OCI-LY3 (cell line): ENCODE data around the gene HTR2A.

Experiments
- H2AFZ ChIP-seq: fragments of 200-600, 300-600 bp; shearing (Covaris generic); 2 replicates; pipeline ENCODE4 v1.6.0; 2014; ENCODE audit warnings: antibody characterized with exemption, low read depth, low read length
- H3K27ac ChIP-seq: fragments of 200-600, 300-600 bp; sonication (generic); 2 replicates; pipeline ENCODE4 v1.5.1; 2014; ENCODE audit warnings: mild to moderate bottlenecking, low read length, moderate library complexity, mixed read lengths
- H3K27me3 ChIP-seq: fragments of 200-600, 300-600 bp; sonication (generic); 2 replicates; pipeline ENCODE4 v1.6.1; 2014; ENCODE audit warnings: low read depth, low read length, mixed read lengths
- H3K36me3 ChIP-seq: fragments of 200-600, 300-600 bp; sonication (generic); replicated peaks from 2 replicates; pipeline ENCODE3; 2014; ENCODE audit warnings: low read depth, low read length, mixed read lengths
- H3K4me1 ChIP-seq: fragments of 300-600, 200-600 bp; sonication (generic); 2 replicates; pipeline ENCODE4 v1.6.1; 2014; ENCODE audit warnings: low read length, mixed read lengths
- H3K4me2 ChIP-seq: fragments of 200-600, 300-600 bp; sonication (generic); 2 replicates; pipeline ENCODE4 v1.6.1; 2014; ENCODE audit warnings: low read length, mixed read lengths
- H3K4me3 ChIP-seq: fragments of 300-600, 200-600 bp; sonication (generic); 2 replicates; pipeline ENCODE4 v1.5.1; 2014; ENCODE audit warnings: antibody characterized with exemption, mild to moderate bottlenecking, low read length, moderate library complexity
- H3K79me2 ChIP-seq: fragments of 300-600, 200-600 bp; shearing (Covaris generic); 2 replicates; pipeline ENCODE4 v1.6.1; 2014; ENCODE audit warnings: mild to moderate bottlenecking, low read length, mixed read lengths
- H3K9ac ChIP-seq: fragments of 300-600, 200-600 bp; shearing (Covaris generic); 2 replicates; pipeline ENCODE4 v1.6.0; 2014; ENCODE audit warnings: mild to moderate bottlenecking, low read length, moderate library complexity
- H3K9me3 ChIP-seq: fragments of 200-600, 300-600 bp; shearing (Covaris generic); 2 replicates; pipeline ENCODE4 v1.6.1; 2014; ENCODE audit warnings: low read length, mixed read lengths; ENCODE audit not compliant: insufficient read depth
- H4K20me1 ChIP-seq: fragments of 200-600, 300-600 bp; sonication (generic); 2 replicates; pipeline ENCODE4 v1.6.1; 2016; ENCODE audit warnings: low read length, mixed read lengths; ENCODE audit not compliant: insufficient read depth
- CTCF ChIP-seq: fragments of 200-600, 300-600 bp; sonication (generic); IDR thresholded peaks from 2 replicates; pipeline ENCODE4 v1.5.1; 2014; ENCODE audit warnings: antibody characterized with exemption, low read length, low read depth
- EZH2phosphoT487 ChIP-seq: fragments of 200-600 bp; shearing (Covaris generic); IDR thresholded peaks from 2 replicates; pipeline ENCODE4 v1.6.1; 2018; ENCODE audit warnings: antibody characterized with exemption, mixed run types, low read depth

Gene HTR2A

DNA sequence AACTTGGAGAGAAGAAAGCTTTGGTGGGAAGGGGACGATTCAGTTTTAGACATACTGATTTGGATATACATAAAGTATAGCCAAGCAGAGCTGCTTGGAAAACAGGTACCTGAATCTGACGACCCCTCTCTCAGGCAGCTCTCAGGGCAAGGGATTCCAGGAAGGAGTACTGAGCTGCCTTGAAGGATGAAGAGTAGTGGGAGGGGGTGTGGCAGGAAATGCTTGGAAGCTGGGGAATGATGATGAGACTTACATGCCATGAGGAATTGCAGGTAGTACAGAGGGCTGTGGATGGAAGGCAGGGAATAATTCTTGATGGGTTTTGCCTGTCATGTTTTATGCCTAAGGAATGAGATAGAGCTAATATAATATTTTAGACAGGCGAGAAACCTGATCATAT is 38.7 kb downstream of the HTR2A start:
- Histone ChIP-seq H3K36me3 (no peaks in the 10 kb centered on the region), H3K9me3 (no peaks in the 10 kb centered on the region), H3K9ac (no peak overlapping the region), H3K27ac (no peak overlapping the region), H3K4me3 (no peak overlapping the region), H2AFZ (no peak overlapping the region), H4K20me1 (no peaks in the 10 kb centered on the region), H3K27me3 (peaks cover 4% of the 10 kb centered on the region; the same call in 1 of the 2 replicates), H3K4me2 (no peak overlapping the region), H3K4me1 (peaks cover 23% of the 10 kb centered on the region), H3K79me2 (no peaks in the 10 kb centered on the region)
- TF ChIP-seq EZH2phosphoT487 (no peak), CTCF (no peak)

DNA sequence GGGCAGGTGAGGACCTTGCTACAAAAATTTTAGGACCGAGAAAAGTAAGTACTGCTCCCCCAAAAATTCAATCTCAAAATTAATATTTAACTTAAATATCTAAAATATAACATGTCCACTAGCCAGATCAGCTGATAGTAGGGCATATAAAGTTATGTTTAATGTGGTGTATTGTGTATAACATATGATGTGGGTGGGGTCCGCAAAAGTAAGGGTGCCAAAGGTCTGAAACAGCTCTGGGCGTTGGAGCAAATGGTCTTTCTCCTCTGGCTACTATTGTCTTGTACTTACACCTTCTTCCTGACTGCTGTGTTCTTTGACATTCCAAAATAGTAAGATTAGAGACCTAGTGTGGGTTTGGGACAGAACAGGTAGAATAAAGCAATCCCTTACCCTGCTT is 41.2 kb downstream of the HTR2A start:
- Histone ChIP-seq H3K9ac (no peak overlapping the region), H3K9me3 (no peaks in the 10 kb centered on the region), H4K20me1 (no peaks in the 10 kb centered on the region), H2AFZ (no peak overlapping the region), H3K4me3 (no peak overlapping the region), H3K36me3 (no peaks in the 10 kb centered on the region), H3K4me1 (peaks cover 8% of the 10 kb centered on the region), H3K27me3 (peaks cover 4% of the 10 kb centered on the region; the same call in 1 of the 2 replicates), H3K79me2 (no peaks in the 10 kb centered on the region), H3K4me2 (no peak overlapping the region), H3K27ac (no peak overlapping the region)
- TF ChIP-seq CTCF (no peak), EZH2phosphoT487 (no peak)

DNA sequence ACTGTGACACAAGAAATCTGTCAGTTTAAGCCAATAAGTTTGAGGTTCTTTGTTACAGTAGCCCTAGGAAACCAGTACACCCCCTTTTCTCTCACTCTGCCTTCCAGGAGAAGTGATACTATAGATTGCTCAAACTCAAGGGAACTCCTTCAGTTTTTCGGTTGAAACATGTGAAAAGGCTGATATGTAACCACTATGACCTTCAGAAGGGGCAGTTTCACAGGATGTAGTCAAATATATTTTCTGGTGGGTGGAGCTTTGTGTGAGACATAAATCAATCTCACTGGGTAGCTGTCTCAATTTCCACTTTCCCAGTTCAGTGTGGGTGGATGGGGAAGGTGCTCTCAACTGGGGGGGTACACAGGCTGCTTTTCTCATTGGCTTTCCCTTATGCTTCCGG is 41.7 kb downstream of the HTR2A start:
- Histone ChIP-seq H3K4me1 (peaks cover 12% of the 10 kb centered on the region), H3K79me2 (no peaks in the 10 kb centered on the region), H3K4me3 (no peak overlapping the region), H2AFZ (no peak overlapping the region), H3K27ac (no peak overlapping the region), H3K9ac (no peak overlapping the region), H3K36me3 (no peaks in the 10 kb centered on the region), H3K27me3 (peaks cover 4% of the 10 kb centered on the region; the same call in 1 of the 2 replicates), H3K9me3 (no peaks in the 10 kb centered on the region), H3K4me2 (peak overlapping the region; percentile 2; the same call in 1 of the 2 replicates), H4K20me1 (no peaks in the 10 kb centered on the region)
- TF ChIP-seq CTCF (no peak), EZH2phosphoT487 (no peak)

- H2AFZ ChIP-seq = no peak overlapping the region
- no peaks in the 10 kb centered on the region for H3K36me3 ChIP-seq
- peaks cover 4% of the 10 kb centered on the region; the same call in 1 of the 2 replicates for H3K27me3 ChIP-seq
- no peak overlapping the region for H3K4me3 ChIP-seq
- no peaks in the 10 kb centered on the region for H3K9me3 ChIP-seq
- H3K4me1 ChIP-seq = peaks cover 37% of the 10 kb centered on the region
- H4K20me1 ChIP-seq = no peaks in the 10 kb centered on the region
- H3K27ac ChIP-seq = no peak overlapping the region
- no peak overlapping the region for H3K9ac ChIP-seq
- H3K4me2 ChIP-seq = no peak overlapping the region
- TF ChIP-seq EZH2phosphoT487 (no peak), CTCF (no peak)
- no peaks in the 10 kb centered on the region for H3K79me2 ChIP-seq
These were observed 44.7 kb downstream of the HTR2A start for GRCh38 chr13:46852168-46852567.
